ENCODE results near the gene ZBTB20. TPM values are rescaled to one million over a fixed set of nuclear protein-coding genes. Genes with fewer than 3 reads are reported as not detected.

Gene ZBTB20
- polyA plus RNA-seq, 1 donor from 2014 or later: 4.8 TPM

- Histone ChIP-seq H3K79me2 (replicated peaks; ENCODE audit: insufficient read depth, low read length) (no peaks in the 10 kb centered on the region), H3K36me3 (ENCODE audit: insufficient read depth, low read length) (no peaks in the 10 kb centered on the region)
Observed at GRCh38 chr3:114691871-114692270, 455.2 kb downstream of the ZBTB20 start.

DNA sequence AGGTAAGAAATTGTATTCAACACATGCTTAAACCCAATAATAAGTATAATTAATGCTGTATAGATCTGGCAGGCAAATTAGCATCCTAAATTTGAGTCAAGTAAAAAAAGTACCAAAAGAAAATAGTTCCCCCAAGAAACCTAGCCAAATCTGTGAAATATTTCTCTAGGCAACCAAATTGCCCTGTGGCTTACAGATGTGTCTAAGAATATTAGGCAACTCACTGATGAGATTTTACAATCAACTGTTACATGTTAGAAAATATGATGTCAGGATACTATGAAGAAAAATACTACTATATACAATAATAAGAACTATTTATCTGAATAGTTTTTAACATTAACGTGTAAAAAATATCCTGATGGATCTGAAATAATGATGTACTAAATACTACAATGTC lies 456.2 kb downstream of the ZBTB20 start:
- Histone ChIP-seq H3K9me3 (ENCODE audit: low read length) (no peaks in the 10 kb centered on the region), H3K27ac (ENCODE audit: low read length) (no peak overlapping the region), H3K4me2 (ENCODE audit: low read length) (no peak overlapping the region), H3K36me3 (ENCODE audit: insufficient read depth, low read length) (no peaks in the 10 kb centered on the region), H3K79me2 (replicated peaks; ENCODE audit: insufficient read depth, low read length) (no peaks in the 10 kb centered on the region), H4K20me1 (ENCODE audit: insufficient read depth) (no peaks in the 10 kb centered on the region), H2AFZ (ENCODE audit: low read depth, low read length) (no peak overlapping the region), H3K9me2 (ENCODE audit: insufficient read depth, low read length) (no peaks in the 10 kb centered on the region), H3K4me3 (ENCODE audit: low read length) (no peak overlapping the region), H3K27me3 (ENCODE audit: insufficient read depth, low read depth, low read length) (no peaks in the 10 kb centered on the region), H3K9ac (ENCODE audit: low read length) (no peak overlapping the region), H3F3A (ENCODE audit: insufficient read depth, low read length, poor library complexity, severe bottlenecking) (no peaks in the 10 kb centered on the region)
- no peak for TF ChIP-seq POLR2AphosphoS5 (IDR thresholded peaks at IDR 0.05)
- no peak for TF ChIP-seq SMC3 (conservative IDR thresholded peaks at IDR 0.05; ENCODE audit: poor library complexity)
- TF ChIP-seq EP300 (conservative IDR thresholded peaks at IDR 0.05; ENCODE audit: poor library complexity, severe bottlenecking): no peak
- TF ChIP-seq RAD21 (conservative IDR thresholded peaks at IDR 0.05): no peak
- TF ChIP-seq EZH2 (IDR thresholded peaks at IDR 0.05; ENCODE audit: borderline replicate concordance, insufficient read depth, low read length, poor library complexity, severe bottlenecking): no peak
- TF ChIP-seq, protein P1, sequence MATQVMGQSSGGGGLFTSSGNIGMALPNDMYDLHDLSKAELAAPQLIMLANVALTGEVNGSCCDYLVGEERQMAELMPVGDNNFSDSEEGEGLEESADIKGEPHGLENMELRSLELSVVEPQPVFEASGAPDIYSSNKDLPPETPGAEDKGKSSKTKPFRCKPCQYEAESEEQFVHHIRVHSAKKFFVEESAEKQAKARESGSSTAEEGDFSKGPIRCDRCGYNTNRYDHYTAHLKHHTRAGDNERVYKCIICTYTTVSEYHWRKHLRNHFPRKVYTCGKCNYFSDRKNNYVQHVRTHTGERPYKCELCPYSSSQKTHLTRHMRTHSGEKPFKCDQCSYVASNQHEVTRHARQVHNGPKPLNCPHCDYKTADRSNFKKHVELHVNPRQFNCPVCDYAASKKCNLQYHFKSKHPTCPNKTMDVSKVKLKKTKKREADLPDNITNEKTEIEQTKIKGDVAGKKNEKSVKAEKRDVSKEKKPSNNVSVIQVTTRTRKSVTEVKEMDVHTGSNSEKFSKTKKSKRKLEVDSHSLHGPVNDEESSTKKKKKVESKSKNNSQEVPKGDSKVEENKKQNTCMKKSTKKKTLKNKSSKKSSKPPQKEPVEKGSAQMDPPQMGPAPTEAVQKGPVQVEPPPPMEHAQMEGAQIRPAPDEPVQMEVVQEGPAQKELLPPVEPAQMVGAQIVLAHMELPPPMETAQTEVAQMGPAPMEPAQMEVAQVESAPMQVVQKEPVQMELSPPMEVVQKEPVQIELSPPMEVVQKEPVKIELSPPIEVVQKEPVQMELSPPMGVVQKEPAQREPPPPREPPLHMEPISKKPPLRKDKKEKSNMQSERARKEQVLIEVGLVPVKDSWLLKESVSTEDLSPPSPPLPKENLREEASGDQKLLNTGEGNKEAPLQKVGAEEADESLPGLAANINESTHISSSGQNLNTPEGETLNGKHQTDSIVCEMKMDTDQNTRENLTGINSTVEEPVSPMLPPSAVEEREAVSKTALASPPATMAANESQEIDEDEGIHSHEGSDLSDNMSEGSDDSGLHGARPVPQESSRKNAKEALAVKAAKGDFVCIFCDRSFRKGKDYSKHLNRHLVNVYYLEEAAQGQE (IDR thresholded peaks at IDR 0.05; ENCODE audit: borderline replicate concordance): no peak

More at GRCh38 chr3:114691871-114692270, 455.2 kb downstream of the ZBTB20 start:
- Histone ChIP-seq H2AFZ (ENCODE audit: low read depth, low read length) (no peak overlapping the region), H3K9ac (ENCODE audit: low read length) (no peak overlapping the region), H4K20me1 (ENCODE audit: insufficient read depth) (no peaks in the 10 kb centered on the region), H3K4me3 (ENCODE audit: low read length) (no peak overlapping the region), H3K27ac (ENCODE audit: low read length) (no peak overlapping the region), H3K4me2 (ENCODE audit: low read length) (no peak overlapping the region), H3F3A (ENCODE audit: insufficient read depth, low read length, poor library complexity, severe bottlenecking) (no peaks in the 10 kb centered on the region), H3K9me2 (ENCODE audit: insufficient read depth, low read length) (no peaks in the 10 kb centered on the region), H3K27me3 (ENCODE audit: insufficient read depth, low read depth, low read length) (no peaks in the 10 kb centered on the region), H3K9me3 (ENCODE audit: low read length) (no peaks in the 10 kb centered on the region)
- TF ChIP-seq EZH2 (IDR thresholded peaks at IDR 0.05; ENCODE audit: borderline replicate concordance, insufficient read depth, low read length, poor library complexity, severe bottlenecking) (no peak), SMC3 (conservative IDR thresholded peaks at IDR 0.05; ENCODE audit: poor library complexity) (no peak), RAD21 (conservative IDR thresholded peaks at IDR 0.05) (no peak), TAF1 (IDR thresholded peaks at IDR 0.05; ENCODE audit: low read depth) (no peak), EP300 (conservative IDR thresholded peaks at IDR 0.05; ENCODE audit: poor library complexity, severe bottlenecking) (no peak), MXI1 (conservative IDR thresholded peaks at IDR 0.05; ENCODE audit: poor library complexity, severe bottlenecking) (no peak), POLR2AphosphoS5 (IDR thresholded peaks at IDR 0.05) (no peak)
- TF ChIP-seq, protein P1 (IDR thresholded peaks at IDR 0.05; ENCODE audit: borderline replicate concordance): no peak
- TF ChIP-seq, protein P2, sequence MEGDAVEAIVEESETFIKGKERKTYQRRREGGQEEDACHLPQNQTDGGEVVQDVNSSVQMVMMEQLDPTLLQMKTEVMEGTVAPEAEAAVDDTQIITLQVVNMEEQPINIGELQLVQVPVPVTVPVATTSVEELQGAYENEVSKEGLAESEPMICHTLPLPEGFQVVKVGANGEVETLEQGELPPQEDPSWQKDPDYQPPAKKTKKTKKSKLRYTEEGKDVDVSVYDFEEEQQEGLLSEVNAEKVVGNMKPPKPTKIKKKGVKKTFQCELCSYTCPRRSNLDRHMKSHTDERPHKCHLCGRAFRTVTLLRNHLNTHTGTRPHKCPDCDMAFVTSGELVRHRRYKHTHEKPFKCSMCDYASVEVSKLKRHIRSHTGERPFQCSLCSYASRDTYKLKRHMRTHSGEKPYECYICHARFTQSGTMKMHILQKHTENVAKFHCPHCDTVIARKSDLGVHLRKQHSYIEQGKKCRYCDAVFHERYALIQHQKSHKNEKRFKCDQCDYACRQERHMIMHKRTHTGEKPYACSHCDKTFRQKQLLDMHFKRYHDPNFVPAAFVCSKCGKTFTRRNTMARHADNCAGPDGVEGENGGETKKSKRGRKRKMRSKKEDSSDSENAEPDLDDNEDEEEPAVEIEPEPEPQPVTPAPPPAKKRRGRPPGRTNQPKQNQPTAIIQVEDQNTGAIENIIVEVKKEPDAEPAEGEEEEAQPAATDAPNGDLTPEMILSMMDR (IDR thresholded peaks at IDR 0.05; ENCODE audit: poor library complexity, severe bottlenecking): no peak

Measured in neural cell (in vitro differentiated cells).